ENCODE data around the gene UBA1.

Gene UBA1

DNA sequence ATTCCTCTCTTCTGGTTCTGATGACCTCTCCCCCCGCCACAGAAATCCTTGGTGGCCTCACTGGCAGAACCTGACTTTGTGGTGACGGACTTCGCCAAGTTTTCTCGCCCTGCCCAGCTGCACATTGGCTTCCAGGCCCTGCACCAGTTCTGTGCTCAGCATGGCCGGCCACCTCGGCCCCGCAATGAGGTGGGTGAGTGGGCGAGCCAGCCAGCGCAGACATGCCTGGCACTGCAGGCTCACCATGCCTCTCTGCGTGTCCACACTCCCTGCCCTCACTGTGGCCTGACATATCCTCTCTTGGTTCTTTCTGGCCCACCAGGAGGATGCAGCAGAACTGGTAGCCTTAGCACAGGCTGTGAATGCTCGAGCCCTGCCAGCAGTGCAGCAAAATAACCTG, 8.7 kb downstream of the UBA1 start:
- H3F3A ChIP-seq (ENCODE audit: low read depth): no peaks in the 10 kb centered on the region
- H2AFZ ChIP-seq (ENCODE audit: low read length): no peak overlapping the region
- peaks cover 13% of the 10 kb centered on the region for H4K20me1 ChIP-seq (ENCODE audit: insufficient read depth, low read length, poor library complexity, severe bottlenecking)
- no peak overlapping the region for H3K9ac ChIP-seq (ENCODE audit: low read depth, low read length, poor library complexity, severe bottlenecking)
- peaks cover 80% of the 10 kb centered on the region; the same call in 1 of the 2 replicates for H3K36me3 ChIP-seq (ENCODE audit: insufficient read depth, low read length)
- H3K9me3 ChIP-seq (ENCODE audit: insufficient read depth, low read depth, low read length): no peaks in the 10 kb centered on the region
- H3K79me2 ChIP-seq (ENCODE audit: insufficient read depth, low read length): peaks cover 21% of the 10 kb centered on the region; the same call in 1 of the 2 replicates
- TF ChIP-seq, protein P1, sequence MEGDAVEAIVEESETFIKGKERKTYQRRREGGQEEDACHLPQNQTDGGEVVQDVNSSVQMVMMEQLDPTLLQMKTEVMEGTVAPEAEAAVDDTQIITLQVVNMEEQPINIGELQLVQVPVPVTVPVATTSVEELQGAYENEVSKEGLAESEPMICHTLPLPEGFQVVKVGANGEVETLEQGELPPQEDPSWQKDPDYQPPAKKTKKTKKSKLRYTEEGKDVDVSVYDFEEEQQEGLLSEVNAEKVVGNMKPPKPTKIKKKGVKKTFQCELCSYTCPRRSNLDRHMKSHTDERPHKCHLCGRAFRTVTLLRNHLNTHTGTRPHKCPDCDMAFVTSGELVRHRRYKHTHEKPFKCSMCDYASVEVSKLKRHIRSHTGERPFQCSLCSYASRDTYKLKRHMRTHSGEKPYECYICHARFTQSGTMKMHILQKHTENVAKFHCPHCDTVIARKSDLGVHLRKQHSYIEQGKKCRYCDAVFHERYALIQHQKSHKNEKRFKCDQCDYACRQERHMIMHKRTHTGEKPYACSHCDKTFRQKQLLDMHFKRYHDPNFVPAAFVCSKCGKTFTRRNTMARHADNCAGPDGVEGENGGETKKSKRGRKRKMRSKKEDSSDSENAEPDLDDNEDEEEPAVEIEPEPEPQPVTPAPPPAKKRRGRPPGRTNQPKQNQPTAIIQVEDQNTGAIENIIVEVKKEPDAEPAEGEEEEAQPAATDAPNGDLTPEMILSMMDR (conservative IDR thresholded peaks at IDR 0.05; ENCODE audit: low read length): no peak
- TF ChIP-seq EZH2phosphoT487 (IDR thresholded peaks at IDR 0.05; ENCODE audit: borderline replicate concordance): no peak
- no peak overlapping the region for H3K4me3 ChIP-seq (ENCODE audit: low read length, poor library complexity, severe bottlenecking)
- peaks cover 9% of the 10 kb centered on the region for H3K4me1 ChIP-seq (ENCODE audit: insufficient read depth, low read length, poor library complexity, severe bottlenecking)
- H3K4me2 ChIP-seq (ENCODE audit: low read depth, low read length, poor library complexity, severe bottlenecking): no peak overlapping the region
- no peaks in the 10 kb centered on the region for H3K27me3 ChIP-seq (ENCODE audit: insufficient read depth, low read length, poor library complexity, severe bottlenecking)
- H3K9me2 ChIP-seq (replicated peaks; ENCODE audit: low read depth, low read length): no peaks in the 10 kb centered on the region

DNA sequence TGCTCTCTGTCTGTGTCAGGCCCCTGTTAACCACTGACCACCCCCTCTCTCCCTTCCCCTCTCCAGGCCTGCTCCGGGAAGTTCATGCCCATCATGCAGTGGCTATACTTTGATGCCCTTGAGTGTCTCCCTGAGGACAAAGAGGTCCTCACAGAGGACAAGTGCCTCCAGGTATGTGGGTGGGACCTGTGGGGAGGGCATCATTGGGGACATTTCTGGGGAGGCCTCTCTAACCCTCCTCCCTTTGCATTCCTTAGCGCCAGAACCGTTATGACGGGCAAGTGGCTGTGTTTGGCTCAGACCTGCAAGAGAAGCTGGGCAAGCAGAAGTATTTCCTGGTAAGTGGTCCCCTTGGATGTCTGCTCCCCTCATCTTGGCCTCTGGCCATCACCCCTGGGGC, 9.2 kb downstream of the UBA1 start:
- peaks cover 86% of the 10 kb centered on the region; the same call in 1 of the 2 replicates for H3K36me3 ChIP-seq (ENCODE audit: insufficient read depth, low read length)
- H3K9me3 ChIP-seq (ENCODE audit: insufficient read depth, low read depth, low read length): no peaks in the 10 kb centered on the region
- H3K4me3 ChIP-seq (ENCODE audit: low read length, poor library complexity, severe bottlenecking): no peak overlapping the region
- no peaks in the 10 kb centered on the region for H3F3A ChIP-seq (ENCODE audit: low read depth)
- H3K4me1 ChIP-seq (ENCODE audit: insufficient read depth, low read length, poor library complexity, severe bottlenecking): peaks cover 3% of the 10 kb centered on the region
- TF ChIP-seq, protein P1 (conservative IDR thresholded peaks at IDR 0.05; ENCODE audit: low read length): no peak
- H3K9me2 ChIP-seq (replicated peaks; ENCODE audit: low read depth, low read length): no peaks in the 10 kb centered on the region
- no peak overlapping the region for H3K9ac ChIP-seq (ENCODE audit: low read depth, low read length, poor library complexity, severe bottlenecking)
- no peaks in the 10 kb centered on the region for H3K27me3 ChIP-seq (ENCODE audit: insufficient read depth, low read length, poor library complexity, severe bottlenecking)
- no peak overlapping the region for H3K4me2 ChIP-seq (ENCODE audit: low read depth, low read length, poor library complexity, severe bottlenecking)
- H3K79me2 ChIP-seq (ENCODE audit: insufficient read depth, low read length): peaks cover 15% of the 10 kb centered on the region; the same call in 1 of the 2 replicates
- H2AFZ ChIP-seq (ENCODE audit: low read length): no peak overlapping the region
- peaks cover 7% of the 10 kb centered on the region for H4K20me1 ChIP-seq (ENCODE audit: insufficient read depth, low read length, poor library complexity, severe bottlenecking)

- TF ChIP-seq EZH2phosphoT487 (IDR thresholded peaks at IDR 0.05; ENCODE audit: borderline replicate concordance): no peak
- TF ChIP-seq, protein P1 (conservative IDR thresholded peaks at IDR 0.05; ENCODE audit: low read length): 0 out of 2 replicates have a peak, but pooled peaks have one; percentile 9
- no peaks in the 10 kb centered on the region for H3K79me2 ChIP-seq (ENCODE audit: insufficient read depth, low read length)
- H3K36me3 ChIP-seq (ENCODE audit: insufficient read depth, low read length): peaks cover 83% of the 10 kb centered on the region; the same call in 1 of the 2 replicates
- H3K9ac ChIP-seq (ENCODE audit: low read depth, low read length, poor library complexity, severe bottlenecking): no peak overlapping the region
- H3F3A ChIP-seq (ENCODE audit: low read depth): no peaks in the 10 kb centered on the region
- H4K20me1 ChIP-seq (ENCODE audit: insufficient read depth, low read length, poor library complexity, severe bottlenecking): no peaks in the 10 kb centered on the region
- no peak overlapping the region for H3K4me3 ChIP-seq (ENCODE audit: low read length, poor library complexity, severe bottlenecking)
- H2AFZ ChIP-seq (ENCODE audit: low read length): no peak overlapping the region
- H3K9me2 ChIP-seq (replicated peaks; ENCODE audit: low read depth, low read length): no peaks in the 10 kb centered on the region
- no peaks in the 10 kb centered on the region for H3K4me1 ChIP-seq (ENCODE audit: insufficient read depth, low read length, poor library complexity, severe bottlenecking)
- H3K4me2 ChIP-seq (ENCODE audit: low read depth, low read length, poor library complexity, severe bottlenecking): no peak overlapping the region
- no peaks in the 10 kb centered on the region for H3K27me3 ChIP-seq (ENCODE audit: insufficient read depth, low read length, poor library complexity, severe bottlenecking)
- no peaks in the 10 kb centered on the region for H3K9me3 ChIP-seq (ENCODE audit: insufficient read depth, low read depth, low read length)
Measured at GRCh38 chrX:47204970-47205369, 11.3 kb downstream of the UBA1 start.
